ENCODE data around the gene TTPAL. TPM values are rescaled to one million over a fixed set of nuclear protein-coding genes. Genes with fewer than 3 reads are reported as not detected.

Gene TTPAL, protein sequence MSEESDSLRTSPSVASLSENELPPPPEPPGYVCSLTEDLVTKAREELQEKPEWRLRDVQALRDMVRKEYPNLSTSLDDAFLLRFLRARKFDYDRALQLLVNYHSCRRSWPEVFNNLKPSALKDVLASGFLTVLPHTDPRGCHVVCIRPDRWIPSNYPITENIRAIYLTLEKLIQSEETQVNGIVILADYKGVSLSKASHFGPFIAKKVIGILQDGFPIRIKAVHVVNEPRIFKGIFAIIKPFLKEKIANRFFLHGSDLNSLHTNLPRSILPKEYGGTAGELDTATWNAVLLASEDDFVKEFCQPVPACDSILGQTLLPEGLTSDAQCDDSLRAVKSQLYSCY
- total RNA-seq = 10 to 100 TPM; 12.0 to 13.1 TPM
- polyA plus RNA-seq (ENCODE audit: insufficient read depth, low read depth, low replicate concordance) = 9.8 TPM
- long read RNA-seq, donor 1, full-length matches to known transcripts = 2 of 2 reads
- long read RNA-seq, donor 1, partial matches to known transcripts = 0 of 2 reads
- long read RNA-seq, donor 1, other reads (novel, unspliced or antisense) = 0 of 2 reads
- long read RNA-seq, donor 2, partial matches to known transcripts = 56 of 56 reads
- long read RNA-seq, donor 2, other reads (novel, unspliced or antisense) = 0 of 56 reads

DNA sequence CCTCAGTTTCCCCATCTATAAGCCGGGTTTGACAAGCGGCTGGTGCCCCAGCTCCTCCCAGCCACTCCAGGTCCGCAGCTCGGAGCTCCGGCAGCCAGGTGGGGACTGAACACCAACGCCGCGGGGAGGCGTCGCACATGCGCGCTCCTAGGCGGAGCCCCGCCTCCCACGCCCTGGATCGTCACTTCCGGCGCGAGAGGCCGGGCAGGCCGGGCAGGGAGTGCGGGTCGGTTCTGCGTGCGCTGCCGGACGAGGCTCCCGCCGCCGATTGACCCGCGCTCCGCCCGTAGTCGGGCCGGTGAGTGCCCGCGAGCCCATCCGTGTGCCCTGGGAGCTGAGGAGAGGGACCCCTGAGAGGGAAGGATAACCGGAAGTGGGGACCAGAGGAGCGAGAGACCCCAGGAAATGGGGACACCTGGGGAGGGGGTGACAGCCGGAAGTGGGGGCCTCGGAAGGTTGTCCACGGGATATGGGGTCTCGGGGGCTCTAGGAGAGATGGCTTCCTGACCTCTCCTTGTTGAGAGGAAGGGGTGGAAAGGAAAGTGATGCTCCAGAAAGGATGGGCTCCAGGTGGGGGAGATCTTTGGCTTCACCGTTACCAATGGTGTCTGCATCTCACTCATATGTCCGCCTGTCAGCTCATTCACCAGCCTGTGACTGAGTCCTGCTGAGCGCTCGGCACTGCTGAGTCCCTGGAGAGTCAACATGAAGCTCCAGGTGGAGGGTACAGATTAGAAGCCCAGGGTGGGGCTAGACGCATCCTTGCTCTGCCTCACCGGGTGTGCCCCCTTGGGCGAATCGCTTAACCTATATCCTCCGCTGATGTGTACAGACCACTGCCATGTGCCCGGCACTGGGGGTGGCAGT is at the start of gene TTPAL:
Gene TTPAL (plus strand): TSS at position 181 of the 867 bp plus-strand sequence. CDS start 4,126 bp downstream, outside the sequence.
- intact Hi-C loops (cut with DNase I; ENCODE audit: low total_unique reads) = loop anchor here (10.0 kb wide), 2 partner anchors 49 to 139 kb away; partner anchors contain the start of gene SERINC3
- 1 to 4% methylated on average over 44 to 47 of the region's 55 CpGs for WGBS, 2 donors
- peaks cover 7% of the 10 kb centered on the region for H3K4me1 ChIP-seq

GRCh38 chr20:44425923-44426322 is 49.8 kb upstream of the TTPAL start:
- H3K27me3 ChIP-seq = no peaks in the 10 kb centered on the region
- no peak overlapping the region for H3K4me3 ChIP-seq
- WGBS, 2 donors = 83 to 94% methylated on average over 2 of the region's 2 CpGs
- H3K4me1 ChIP-seq = no peaks in the 10 kb centered on the region
- intact Hi-C loops (cut with DNase I; ENCODE audit: low total_unique reads) = no loop called here
- H3K36me3 ChIP-seq (ENCODE audit: low read depth, missing control alignments) = no peaks in the 10 kb centered on the region
- DNase-seq = no peak
- TF ChIP-seq POLR2A (IDR thresholded peaks at IDR 0.05) (no peak), CTCF (IDR thresholded peaks at IDR 0.05) (no peak)
- H3K27ac ChIP-seq = no peak overlapping the region
- H3K9me3 ChIP-seq = no peaks in the 10 kb centered on the region

More for the DNA sequence above, at the start of gene TTPAL:
- Histone ChIP-seq H3K9me3 (no peaks in the 10 kb centered on the region), H3K4me3 (peak within 1 kb of the TSS; percentile 76 to 92), H3K27ac (peak within 1 kb of the TSS; percentile 93 to 95), H3K27me3 (no peaks in the 10 kb centered on the region), H3K36me3 (ENCODE audit: low read depth, missing control alignments) (no peaks in the 10 kb centered on the region)
- peak; percentile 92 for DNase-seq
- peak; percentile 99 for TF ChIP-seq POLR2A (IDR thresholded peaks at IDR 0.05)
- peak in 2 of 3 experiments; percentile 48 to 60 for TF ChIP-seq CTCF (IDR thresholded peaks at IDR 0.05)

DNA sequence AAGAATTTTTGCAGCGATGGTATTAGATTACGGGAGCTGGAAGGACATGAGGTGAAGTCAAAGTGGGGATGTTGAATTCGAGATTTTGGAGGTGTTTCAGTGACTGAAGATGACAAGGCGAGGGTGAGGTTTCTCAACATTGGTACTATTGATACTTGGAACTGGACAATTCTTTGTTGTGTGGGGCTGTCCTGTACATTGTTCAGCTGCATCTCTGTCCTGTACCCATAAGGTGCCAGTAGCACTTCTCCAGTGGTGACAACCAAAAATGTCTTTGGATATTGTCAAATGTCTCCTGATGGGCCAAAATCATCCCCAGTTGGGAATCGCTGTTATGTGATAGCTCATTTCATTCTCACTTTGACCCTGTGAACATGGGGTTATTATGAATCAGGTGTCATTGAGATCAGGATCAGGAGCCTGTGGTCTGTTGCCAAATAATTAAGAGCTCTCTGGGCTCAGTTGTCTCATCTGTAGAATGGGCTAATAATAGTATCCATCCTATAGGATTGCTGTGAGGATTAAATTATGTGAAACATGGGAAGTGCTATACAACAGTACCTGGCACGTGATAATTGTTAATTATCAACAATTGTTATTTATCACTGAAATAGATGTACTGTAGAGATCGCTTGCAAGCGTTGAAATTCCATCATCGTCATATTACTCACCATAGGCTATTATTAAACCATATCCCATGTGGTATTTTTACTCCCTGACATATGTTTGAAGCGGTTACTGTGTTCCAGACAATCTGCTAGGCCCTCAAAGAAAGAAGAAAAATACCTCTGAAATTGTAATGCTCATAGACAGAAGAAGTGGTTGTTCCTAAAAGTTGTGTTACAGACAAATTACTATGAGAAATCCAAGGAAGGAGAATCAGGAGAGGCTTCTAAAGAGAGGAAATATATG is 48.5 kb upstream of the TTPAL start:
- Histone ChIP-seq H3K36me3 (ENCODE audit: low read depth, missing control alignments) (no peaks in the 10 kb centered on the region), H3K4me3 (no peak overlapping the region)
- WGBS, 2 donors = 82 to 88% methylated on average over 10 of the region's 10 CpGs

More for the DNA sequence above, 48.5 kb upstream of the TTPAL start:
- TF ChIP-seq CTCF (IDR thresholded peaks at IDR 0.05) (no peak), POLR2A (IDR thresholded peaks at IDR 0.05) (no peak)
- Histone ChIP-seq H3K4me1 (peaks cover 4% of the 10 kb centered on the region), H3K9me3 (no peaks in the 10 kb centered on the region), H3K27ac (no peak overlapping the region), H3K27me3 (no peaks in the 10 kb centered on the region)
- no peak for DNase-seq
- intact Hi-C loops (cut with DNase I; ENCODE audit: low total_unique reads) = no loop called here

All from testis (tissue), 5 donors.